PFSK-1 (cell line): ENCODE measurements around the gene DNAH11.

Experiments
- FOXP2 ChIP-seq: optimal IDR thresholded peaks from 2 replicates; pipeline ENCODE3; 2011; ENCODE audit warnings: borderline replicate concordance, control low read depth, inconsistent platforms; ENCODE audit not compliant: insufficient read depth; ENCODE audit errors: extremely low read length, extremely low read depth
- POLR2AphosphoS5 ChIP-seq: IDR thresholded peaks from 2 replicates; pipeline ENCODE4 v1.6.1; 2012; ENCODE audit warnings: low read depth, mild to moderate bottlenecking, control low read depth, low read length, moderate library complexity
- SIN3A ChIP-seq: IDR thresholded peaks from 2 replicates; pipeline ENCODE4 v1.6.1; 2012; ENCODE audit warnings: mild to moderate bottlenecking, low read length, moderate library complexity, borderline replicate concordance; ENCODE audit not compliant: insufficient read depth
- TAF1 ChIP-seq: IDR thresholded peaks from 2 replicates; pipeline ENCODE4 v1.6.1; 2012; ENCODE audit warnings: low read length, control low read depth, borderline replicate concordance; ENCODE audit not compliant: insufficient read depth
- TF ChIP-seq, protein P1 (sequence below), 2 experiments: IDR thresholded peaks; 2 replicates each; pipeline versions ENCODE4 v1.6.1 to v1.8.0; 2011 to 2012; ENCODE audit warnings: low read depth in 2 of 2, low read length in 2 of 2, control low read depth in 1 of 2, inconsistent platforms in 1 of 2, mild to moderate bottlenecking in 1 of 2, moderate library complexity in 1 of 2; ENCODE audit not compliant: insufficient read depth in 1 of 2

The DNAH11 gene

DNA sequence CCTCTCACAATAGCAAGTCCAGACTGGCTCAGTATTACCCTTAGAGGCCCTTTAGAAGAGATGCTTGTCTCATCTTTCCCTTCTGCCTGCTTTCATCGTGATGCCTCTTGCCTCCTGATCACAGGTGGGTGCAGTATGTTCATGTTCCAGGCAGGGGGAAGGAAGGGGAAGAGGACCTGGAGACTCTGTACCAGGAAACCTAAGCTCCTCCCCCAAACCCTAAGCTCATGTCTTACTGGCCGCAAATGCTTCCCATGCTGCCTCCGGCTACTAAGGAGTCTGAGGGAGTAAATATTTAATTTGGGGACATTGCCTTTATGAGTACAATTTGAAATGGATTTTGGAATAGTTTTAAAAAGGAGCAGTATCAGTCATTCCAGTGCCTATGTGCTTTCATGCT, 210.2 kb downstream of the DNAH11 start:
- TF ChIP-seq TAF1 (no peak), POLR2AphosphoS5 (no peak), SIN3A (no peak), FOXP2 (no peak)
- TF ChIP-seq, protein P1, sequence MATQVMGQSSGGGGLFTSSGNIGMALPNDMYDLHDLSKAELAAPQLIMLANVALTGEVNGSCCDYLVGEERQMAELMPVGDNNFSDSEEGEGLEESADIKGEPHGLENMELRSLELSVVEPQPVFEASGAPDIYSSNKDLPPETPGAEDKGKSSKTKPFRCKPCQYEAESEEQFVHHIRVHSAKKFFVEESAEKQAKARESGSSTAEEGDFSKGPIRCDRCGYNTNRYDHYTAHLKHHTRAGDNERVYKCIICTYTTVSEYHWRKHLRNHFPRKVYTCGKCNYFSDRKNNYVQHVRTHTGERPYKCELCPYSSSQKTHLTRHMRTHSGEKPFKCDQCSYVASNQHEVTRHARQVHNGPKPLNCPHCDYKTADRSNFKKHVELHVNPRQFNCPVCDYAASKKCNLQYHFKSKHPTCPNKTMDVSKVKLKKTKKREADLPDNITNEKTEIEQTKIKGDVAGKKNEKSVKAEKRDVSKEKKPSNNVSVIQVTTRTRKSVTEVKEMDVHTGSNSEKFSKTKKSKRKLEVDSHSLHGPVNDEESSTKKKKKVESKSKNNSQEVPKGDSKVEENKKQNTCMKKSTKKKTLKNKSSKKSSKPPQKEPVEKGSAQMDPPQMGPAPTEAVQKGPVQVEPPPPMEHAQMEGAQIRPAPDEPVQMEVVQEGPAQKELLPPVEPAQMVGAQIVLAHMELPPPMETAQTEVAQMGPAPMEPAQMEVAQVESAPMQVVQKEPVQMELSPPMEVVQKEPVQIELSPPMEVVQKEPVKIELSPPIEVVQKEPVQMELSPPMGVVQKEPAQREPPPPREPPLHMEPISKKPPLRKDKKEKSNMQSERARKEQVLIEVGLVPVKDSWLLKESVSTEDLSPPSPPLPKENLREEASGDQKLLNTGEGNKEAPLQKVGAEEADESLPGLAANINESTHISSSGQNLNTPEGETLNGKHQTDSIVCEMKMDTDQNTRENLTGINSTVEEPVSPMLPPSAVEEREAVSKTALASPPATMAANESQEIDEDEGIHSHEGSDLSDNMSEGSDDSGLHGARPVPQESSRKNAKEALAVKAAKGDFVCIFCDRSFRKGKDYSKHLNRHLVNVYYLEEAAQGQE (IDR thresholded peaks at IDR 0.05; ENCODE audit: insufficient read depth in 1 of 2, low read depth in 2 of 2, low read length in 2 of 2) = no peak

DNA sequence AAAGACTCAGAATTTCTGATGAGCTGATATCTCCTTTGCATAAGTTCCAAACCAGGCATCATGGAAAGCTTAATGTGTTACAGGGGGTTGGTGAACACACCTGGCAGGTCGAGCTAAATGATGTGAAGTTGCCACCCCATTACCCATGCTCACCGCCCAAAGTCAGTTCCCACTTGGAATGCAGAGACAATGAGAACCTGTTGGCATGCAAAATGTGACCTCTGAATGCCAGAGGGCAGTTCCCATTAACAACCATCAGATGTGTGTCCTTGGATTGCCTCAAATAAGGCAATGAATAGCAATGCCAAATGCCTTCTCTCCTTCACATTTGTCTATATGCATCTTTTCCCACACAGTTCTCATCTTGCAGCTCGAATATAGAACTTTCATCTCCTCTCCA, 212.1 kb downstream of the DNAH11 start:
- TF ChIP-seq TAF1 (no peak), FOXP2 (no peak), POLR2AphosphoS5 (no peak), SIN3A (no peak)
- TF ChIP-seq, protein P1 (IDR thresholded peaks at IDR 0.05; ENCODE audit: insufficient read depth in 1 of 2, low read depth in 2 of 2, low read length in 2 of 2) = no peak

DNA sequence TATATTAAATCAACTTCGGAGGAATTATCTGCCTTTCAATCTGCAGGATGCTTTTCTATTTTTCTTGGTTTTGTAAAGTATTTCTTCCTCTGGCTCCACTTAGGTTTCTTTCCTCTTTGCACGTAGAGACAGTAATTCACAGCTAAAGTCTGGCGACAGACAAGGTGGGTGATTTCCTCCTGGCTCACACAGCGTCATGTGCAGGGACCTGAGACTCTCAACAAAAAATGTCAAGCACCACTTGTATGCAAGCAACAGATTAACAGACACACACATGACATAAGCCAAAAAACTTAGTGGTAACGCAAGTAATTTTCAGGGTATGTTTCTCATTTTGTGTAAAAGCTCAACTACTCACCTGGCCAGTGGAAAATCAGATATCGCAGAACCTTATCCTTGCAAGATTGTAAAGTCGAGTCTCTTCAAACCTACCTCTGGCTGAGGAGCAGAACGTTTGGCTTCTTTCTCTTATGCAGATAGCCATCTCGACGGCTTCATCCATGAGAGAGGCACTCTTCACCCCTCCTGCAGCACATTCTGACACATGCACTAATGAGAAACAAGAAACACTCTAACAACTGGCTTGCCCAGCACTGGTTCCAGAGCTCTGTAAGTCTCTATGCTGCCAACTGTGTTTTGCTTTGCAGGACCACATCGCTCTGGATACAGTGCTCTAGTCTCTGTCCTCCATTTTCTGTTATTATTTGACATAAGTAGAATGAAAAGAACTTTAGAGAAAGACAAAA, 214.9 kb downstream of the DNAH11 start:
- no peak for TF ChIP-seq TAF1
- no peak for TF ChIP-seq FOXP2
- no peak for TF ChIP-seq POLR2AphosphoS5
- no peak for TF ChIP-seq SIN3A
- TF ChIP-seq, protein P1 (IDR thresholded peaks at IDR 0.05; ENCODE audit: insufficient read depth in 1 of 2, low read depth in 2 of 2, low read length in 2 of 2) = no peak

DNA sequence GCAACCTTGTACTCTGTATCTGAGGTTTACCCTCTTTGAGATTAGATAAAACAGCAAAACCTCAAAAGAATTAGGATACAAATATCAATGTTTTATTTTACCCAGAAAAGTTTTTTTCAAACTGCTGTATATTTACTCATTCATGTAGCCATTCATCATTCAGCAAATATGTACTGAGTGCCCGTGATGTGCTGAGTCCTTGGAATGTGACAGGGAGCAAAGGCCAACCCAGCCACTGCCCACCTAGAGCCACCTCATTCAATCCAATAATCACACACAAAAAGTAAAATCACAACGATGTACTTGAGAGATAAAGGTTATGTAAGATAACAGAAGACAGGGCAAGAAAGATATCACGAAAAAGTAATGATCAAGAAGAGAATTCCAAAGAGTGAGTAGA, 215.4 kb downstream of the DNAH11 start:
- TF ChIP-seq, protein P1 (IDR thresholded peaks at IDR 0.05; ENCODE audit: insufficient read depth in 1 of 2, low read depth in 2 of 2, low read length in 2 of 2) = no peak
- TF ChIP-seq TAF1 (no peak), SIN3A (no peak), POLR2AphosphoS5 (no peak), FOXP2 (no peak)

DNA sequence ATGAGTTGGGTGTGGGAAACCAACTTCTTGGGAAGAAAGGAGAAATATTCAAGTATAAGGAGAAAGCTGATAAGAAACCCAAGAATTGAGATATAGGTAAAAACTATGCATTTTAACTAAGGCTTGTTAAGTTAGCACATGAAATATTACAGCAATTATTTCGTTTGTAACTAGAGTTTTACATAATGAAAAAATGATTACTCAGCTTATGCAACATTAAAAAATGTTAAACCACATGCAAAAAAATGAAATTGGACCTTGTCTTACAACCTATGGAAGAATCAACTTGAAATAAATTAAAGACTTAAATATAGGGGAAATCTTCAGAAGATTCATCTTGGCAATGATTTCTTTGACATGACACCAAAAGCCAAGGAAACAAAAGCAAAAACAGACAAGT, 219.6 kb downstream of the DNAH11 start:
- TF ChIP-seq POLR2AphosphoS5 (no peak), SIN3A (no peak), TAF1 (no peak), FOXP2 (no peak)
- TF ChIP-seq, protein P1 (IDR thresholded peaks at IDR 0.05; ENCODE audit: insufficient read depth in 1 of 2, low read depth in 2 of 2, low read length in 2 of 2) = no peak
